GM21737 (cell line): ENCODE measurements around the gene C22orf31.
"Not testable (repeated sequence)": the region's sequence is repeated elsewhere in the genome, so short reads cannot be mapped to it uniquely, and the experiment has no call there.

Experiments used
- ATAC-seq: cut with Tn5 transposase; IDR thresholded peaks from one replicate; pipeline ENCODE4 v1.9.1; 2021; ENCODE audit warnings: mild to moderate bottlenecking, moderate library complexity; ENCODE audit not compliant: unreplicated experiment

The C22orf31 gene

DNA sequence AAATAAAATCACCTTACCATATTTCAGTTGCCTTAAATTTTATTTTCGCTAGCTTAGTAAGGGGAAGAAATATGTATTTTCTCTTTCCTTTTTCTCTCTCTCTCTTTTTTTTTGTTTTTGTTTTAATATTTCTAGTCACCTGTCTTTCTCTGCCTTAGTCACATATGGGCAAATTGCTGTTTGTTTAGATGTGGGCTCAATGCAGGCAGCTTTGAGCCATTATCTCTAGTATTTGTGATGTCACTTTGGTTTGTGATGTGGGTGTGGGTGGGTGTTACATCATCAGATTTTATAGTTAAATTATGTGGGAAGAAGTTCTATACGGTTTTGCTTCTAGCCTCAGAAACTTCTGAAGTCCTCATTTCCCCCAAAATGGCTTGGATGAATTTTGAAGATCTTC lies at the start of gene C22orf31:
TSS of gene C22orf31 (minus strand) at position 59 of the 400 bp plus-strand sequence. CDS start at position 20, 39 bp downstream.
- ATAC-seq: no peak

DNA sequence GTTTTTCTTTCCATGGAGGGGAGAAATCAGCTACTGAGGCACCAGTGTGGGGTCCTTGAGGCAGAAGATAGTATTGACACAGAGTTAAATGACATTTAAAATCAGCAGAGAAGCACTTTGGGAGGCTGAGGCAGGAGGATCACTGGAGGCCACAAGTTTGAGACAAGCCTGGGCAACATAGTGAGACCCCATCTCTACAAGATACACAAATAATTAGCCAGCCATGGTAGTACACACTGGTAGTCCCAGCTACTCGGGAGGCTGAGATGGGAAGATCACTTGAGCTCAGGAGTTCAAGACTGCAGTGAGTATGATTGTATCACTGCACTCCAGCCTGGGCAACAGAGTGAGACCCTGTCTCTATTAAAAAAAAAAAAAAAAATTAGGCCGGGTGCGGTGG lies 49.3 kb upstream of the C22orf31 start:
- ATAC-seq: no peak

DNA sequence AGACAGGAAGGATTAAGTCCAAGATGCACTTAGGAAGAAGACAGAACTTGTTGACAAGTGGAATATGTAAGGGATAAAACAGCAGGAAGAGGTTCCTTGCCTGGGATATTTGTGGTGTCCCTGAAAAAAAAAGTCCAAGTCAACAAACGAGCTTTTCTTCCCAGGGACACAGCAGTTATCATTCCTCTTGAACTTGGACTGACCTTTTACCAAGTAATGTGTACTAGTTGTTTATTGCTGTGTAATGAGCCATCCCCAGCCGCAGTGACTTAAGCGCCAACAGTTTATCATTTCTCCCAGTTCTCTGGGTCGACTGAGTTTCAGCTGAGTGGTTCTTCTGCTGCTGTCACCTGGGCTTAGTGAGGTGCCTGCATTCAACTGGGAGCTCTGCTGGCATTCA lies 48.2 kb upstream of the C22orf31 start:
- no peak for ATAC-seq

DNA sequence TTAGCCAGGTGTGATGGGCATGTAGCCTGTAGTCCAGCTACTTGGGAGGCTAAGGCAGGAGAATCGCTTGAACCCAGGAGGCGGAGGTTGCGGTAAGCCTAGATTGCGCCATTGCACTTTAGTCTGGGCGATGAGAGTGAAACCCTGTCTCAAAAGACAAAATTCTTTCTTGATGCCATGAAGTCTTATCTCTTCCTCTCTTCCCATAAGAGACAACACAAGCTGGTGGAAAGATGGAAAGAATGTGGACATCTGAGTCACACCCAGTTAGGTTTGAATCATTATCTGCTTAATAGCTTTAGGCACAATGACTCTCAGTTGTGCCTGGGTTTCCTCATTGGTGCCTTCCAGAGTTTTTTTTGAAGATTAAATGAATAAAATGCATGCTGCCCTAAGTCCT lies 46.5 kb upstream of the C22orf31 start:
- no peak for ATAC-seq

DNA sequence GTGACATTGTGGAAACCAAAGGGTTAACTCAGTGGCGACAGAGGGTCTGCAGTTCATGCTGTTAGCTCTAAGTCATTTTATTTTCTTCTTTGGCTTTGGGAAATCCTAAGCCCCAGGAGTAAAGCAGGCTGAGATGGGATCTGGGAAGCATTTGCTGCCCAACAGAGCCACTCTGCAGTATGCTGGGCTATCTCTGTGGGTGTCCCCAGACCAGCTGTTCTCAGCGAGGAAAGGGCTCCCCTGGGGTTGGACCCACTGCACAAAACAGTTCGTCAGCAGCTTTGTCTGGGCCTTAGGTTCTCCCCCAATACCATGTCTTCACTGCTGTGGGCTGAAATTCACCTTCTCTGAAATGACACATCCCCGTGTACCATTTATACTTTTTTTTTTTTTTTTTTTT lies 45.2 kb upstream of the C22orf31 start:
- ATAC-seq: no peak

DNA sequence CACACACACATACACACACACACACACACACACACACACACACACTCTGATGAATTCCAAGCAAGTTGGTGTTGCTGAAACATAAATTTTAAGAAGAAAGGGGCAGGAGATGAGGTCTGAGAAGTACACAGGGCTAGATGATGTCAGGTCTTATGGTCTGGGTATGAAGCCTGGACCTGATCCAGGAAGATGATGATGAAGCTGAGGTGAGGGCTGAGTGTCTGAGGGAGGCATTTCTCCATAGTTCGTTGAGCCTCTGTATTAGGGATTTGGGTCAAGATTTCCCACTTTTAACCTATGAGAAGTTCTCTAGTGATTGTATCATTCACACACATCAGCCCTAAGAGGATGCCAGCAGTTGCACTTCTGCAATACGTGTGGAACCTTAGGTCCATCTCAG lies 43.8 kb upstream of the C22orf31 start:
- no peak for ATAC-seq

DNA sequence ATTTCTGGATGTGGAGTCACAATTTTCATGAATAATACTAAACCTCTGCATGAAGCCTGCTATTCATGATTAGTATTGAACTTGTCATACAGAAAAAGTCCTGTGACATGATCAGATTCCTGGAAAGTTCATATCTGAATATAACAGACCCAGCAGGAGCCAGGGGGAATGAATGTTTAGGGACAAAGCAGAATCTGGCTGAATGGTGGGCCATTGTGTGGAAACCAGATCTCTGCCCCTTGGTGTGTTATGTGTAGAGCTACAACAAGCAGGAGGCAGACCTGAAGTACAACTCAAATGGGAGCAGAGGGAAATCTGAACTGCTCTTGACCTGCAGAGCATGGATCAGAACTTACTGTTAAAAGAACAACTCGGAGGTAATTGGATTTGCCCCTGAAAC lies 41.5 kb upstream of the C22orf31 start:
- ATAC-seq: no peak

DNA sequence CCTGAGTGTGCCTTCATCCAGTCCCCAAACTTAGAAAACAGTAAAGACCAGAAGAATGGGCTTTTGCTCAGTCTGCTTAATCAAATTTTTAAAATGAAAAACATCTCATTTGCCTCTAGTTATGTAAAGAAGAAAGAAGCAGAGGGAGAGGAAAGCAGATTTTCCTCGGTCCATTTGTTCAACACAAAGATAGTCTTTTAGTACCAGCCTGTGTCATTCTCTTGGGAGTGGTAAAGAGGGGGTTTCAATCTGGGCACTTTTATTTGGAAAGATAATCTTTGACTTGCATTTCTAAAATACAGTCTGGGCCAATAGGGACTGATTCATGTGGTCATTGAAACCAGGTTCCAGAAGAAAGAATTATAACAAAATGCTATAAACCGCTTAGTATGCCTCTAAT lies 40.7 kb upstream of the C22orf31 start:
- no peak for ATAC-seq

DNA sequence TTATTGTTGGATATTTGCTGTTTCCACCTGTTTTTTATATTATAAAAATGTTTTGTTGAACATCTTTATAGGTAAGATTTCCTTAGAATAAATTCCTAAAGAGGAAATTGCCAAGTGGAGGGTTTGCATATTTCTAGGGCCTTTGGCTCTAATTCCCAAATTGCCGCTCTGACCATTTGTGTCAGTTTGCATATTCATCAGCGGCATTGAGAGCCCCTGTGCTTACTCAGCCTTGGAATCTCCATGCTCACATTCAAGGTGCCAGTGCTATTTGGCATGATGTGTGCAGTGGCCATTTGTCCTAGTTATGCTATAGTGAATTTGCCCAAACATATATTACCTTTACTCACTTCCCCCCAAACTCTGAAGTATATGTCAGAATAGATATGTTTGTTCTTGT lies 36.7 kb upstream of the C22orf31 start:
- ATAC-seq: no peak

DNA sequence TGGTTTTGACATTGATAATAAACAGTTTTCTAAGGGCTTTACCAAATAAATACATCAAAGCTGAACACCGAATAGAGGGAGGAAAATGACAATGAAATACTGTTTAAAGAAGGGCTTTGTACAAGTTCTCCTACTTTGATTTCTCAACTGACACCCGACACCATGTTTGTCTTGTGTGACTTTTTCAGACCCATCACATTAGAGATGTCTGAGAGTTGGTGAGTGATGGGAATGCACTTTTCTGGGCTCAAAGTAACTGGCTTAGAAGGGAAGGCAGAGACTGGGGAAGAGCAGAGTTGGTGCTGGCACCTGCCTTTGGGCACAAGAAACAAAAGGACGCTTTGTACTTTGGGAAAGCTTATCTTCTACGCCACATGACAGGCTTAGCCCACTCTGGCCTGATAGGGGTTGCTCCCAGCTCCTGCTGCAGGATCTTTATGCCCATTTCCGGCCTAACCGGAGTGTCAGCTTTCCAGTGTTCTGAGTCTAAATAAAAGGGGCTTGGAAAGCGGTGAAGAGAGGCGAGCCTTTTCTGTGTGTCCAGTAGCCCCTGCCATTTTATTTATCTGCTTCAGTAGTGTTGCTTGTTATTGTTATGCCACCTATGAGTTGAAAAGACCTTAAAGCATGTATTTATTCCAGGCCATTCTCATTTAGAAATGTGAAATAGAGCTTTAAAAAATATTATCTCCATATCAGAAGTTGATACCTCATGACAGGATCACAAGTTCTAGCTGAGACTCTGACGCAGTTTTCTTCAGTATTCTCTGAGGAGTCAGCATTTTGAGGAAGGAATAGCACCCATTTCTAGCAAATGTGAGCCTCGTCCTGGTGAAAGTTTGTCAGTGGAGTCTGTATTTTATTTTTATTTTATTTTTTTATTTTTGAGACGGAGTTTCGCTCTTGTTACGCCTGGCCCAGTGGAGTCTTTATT lies 35.4 kb upstream of the C22orf31 start:
- ATAC-seq: no peak

DNA sequence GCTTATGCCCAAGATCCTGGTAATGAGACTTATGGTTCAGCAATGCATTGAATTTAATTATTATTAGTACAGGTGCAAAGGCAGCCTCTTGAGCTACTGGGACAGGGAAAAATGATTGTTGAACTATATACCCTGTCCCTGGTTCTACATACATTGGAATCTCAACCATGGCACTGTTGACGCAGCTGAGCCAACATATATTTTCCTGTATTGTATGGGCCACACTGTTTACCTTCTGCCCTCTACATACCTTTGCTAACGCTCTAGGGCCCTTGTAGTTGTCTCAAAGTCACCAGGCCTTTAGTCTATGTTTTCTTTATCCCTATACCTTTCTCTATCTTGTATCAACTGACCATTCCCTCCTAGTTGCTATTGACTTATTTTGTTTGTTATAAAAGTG lies 33.8 kb upstream of the C22orf31 start:
- no peak for ATAC-seq

DNA sequence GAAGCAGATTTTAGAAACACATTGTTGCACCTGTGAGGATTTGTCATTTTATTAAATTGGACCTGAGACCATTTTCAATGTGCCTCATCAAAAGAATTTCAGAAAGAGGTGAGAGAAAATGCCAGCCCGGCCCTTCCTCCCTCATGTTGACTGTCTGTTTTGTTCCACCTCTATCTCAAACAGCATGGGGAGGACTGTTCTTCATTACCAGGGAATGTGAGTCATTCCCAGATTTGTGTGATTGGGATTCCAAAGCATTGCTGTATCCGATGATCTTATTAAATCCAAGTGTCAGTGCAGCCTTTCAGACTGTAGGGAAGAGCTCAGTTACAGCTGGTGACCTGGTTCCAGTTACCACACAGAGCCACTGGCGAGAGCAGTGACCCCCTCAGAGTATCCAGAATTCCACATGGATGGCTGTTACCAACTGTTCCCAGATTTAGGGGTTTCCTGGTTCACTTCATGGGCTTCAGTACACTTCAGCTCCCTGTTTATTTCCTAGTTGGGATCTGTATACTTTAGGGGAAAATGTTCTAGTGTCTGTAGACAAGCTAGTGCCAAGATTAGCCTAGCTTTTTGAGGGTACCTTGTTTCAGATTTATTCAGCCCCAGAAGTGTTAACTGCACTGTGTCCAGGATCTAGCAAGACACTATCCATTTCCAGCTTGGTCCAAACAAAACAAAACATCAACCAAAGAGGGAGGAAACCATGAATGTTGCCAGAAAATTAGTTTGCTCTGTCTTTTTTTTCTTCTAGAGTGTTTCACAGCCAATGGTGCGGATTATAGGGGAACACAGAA lies 32.1 kb upstream of the C22orf31 start:
- ATAC-seq: no peak

DNA sequence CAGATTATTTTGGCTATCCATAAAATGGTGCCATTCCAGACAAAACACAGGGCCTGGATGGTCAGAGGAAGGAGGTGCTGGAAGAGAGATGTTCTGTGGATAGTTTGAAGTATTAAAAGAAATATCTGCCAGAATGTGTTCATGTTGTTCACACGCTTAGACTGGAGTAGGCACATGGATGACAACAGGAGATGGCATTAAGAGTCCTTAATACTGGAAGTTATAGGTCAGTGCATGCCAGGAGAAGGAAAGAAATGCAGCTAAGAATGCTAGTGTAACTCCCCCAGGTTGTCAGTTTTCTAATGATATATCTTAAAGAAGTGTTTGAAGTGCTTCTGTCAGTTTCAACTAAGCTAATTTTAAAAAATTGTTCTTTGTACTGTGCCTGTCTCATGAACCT lies 31.4 kb upstream of the C22orf31 start:
- no peak for ATAC-seq

DNA sequence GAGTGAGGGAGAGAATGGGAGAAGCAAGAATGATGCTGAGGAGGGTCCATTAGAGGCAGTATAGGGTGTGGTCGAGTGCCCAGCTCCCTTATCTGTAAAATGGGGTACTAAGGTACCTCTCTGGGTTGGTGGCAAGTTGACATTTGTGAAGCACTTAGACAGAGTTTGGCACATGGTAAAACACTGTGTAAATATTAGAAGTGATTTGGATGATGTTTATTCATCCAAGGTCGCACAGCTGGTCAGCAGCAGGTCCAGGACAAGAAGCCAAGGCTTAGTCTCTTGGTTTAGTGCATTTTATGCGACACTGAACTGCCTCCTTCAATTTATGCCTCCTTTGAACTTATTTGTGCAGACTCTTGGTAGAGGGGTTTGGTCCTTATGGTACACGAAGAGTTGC lies 30.6 kb upstream of the C22orf31 start:
- ATAC-seq: no peak

DNA sequence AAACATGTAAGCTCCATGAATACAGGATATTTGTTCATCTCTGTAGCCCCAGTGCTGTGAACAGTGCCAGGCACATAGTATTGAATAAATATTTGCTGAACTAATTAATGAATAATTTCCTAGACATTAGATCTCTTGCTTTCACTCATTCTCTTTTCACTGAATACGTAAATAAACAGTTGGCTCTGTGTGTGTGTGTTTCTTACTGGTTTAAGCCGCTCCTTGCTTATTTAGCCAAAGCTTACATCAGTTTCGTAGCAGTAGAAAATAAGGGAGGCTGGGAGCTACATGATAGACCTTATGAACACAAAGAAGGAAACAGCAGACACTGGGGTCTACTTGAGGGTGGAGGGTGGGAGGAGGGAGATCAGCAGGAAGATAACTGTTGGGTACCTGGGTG lies 28.4 kb upstream of the C22orf31 start:
- no peak for ATAC-seq

DNA sequence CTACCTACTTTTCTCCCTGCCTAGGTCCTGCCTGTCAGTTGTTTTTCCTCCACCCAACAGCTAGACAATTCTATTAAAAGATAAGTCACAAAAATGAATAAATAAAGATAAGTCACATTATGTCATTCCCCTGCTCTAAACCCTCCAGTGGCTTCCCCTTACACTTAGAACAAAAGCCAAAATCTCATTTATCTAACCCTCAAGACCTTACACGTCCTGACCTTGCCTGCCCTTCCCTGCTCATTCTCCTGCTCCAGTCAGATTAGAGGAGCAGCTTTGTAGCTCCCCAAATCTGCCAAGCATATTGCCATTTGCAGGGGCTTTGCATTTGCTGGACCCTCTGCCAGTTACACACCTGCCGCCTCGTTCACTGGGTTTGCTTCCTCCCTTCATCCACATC lies 27.9 kb upstream of the C22orf31 start:
- no peak for ATAC-seq

DNA sequence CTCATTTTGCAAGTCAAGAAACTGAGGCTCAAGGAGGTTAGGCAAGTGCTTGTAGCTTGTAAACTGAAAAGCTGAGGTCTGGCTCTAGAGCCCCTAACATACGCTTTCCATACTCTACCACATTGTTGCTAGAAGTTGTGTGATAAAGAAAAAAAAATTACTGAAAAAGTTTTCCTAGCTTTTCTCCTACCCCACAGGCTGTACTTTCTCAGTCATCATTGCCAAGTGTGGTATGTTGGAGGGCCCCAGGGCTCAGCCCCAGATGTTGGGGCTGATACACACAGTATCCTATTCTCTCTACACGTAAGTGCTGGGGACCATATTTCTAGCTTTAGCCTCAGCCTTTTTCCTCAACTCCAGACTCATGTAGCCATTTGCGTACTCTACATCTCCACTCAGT lies 27.2 kb upstream of the C22orf31 start:
- no peak for ATAC-seq

DNA sequence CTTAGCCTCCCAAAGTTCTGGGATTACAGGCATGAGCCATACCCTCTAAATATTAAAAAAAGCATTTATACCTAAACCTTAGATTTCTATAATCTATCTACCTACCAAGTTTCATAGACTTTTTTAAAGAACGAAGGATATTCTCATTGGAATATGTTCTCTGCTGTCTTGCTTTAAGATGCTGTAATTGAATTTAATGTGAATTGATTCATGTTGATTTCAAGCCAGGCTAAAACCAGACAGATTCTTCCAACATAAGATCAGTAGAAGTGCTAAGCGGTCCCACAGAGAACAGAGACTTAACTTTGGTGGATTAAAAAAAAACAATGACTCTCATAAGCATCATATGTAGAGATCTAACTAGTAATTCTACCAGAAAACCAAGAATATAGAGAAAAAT lies 25.4 kb upstream of the C22orf31 start:
- ATAC-seq: no peak

DNA sequence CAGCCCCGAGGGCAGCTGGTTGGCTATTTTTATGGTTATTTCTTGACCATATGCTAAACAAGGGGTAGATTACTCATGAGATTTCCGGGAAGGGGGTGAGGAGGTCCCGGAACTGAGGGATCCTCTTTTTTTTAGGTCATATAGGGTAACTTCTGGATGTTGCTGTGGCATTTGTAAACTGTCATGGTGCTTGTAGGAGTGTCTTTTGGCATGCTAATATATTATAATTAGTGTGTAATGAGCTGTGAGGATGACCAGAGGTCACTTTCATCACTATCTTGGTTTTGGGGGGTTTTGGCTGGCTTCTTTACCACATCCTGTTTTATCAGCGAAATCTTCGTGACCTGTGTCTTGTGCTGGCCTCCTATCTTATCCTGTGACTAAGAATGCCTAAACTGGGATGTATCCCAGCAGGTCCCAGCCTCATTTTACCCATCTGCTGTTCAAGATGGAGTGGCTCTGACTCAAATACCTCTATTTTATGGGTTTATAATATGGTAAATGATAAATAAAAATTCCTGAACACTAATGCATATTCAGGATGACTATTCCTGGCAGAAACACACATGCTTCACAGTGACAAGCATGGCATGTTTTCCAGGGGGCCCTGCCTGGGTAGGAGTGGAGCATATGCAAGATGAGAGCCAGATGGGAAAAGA lies 22.4 kb upstream of the C22orf31 start:
- ATAC-seq: no peak

DNA sequence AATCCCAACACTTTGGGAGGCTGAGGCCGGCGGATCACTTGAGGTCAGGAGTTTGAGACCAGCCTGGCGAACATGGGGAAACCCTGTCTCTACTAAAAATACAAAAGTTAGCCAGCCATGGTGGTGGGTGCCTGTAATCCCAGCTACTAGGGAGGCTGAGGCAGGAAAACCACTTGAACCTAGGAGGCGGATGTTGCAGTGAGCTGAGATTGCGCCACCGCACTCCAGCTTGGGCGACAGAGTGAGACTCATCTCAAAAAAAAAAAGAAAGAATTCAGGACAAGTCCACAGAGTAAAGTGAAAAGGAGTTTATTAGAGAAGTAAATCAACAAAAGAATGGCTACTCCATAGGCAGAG lies 21.9 kb upstream of the C22orf31 start:
- ATAC-seq: not testable (repeated sequence)

DNA sequence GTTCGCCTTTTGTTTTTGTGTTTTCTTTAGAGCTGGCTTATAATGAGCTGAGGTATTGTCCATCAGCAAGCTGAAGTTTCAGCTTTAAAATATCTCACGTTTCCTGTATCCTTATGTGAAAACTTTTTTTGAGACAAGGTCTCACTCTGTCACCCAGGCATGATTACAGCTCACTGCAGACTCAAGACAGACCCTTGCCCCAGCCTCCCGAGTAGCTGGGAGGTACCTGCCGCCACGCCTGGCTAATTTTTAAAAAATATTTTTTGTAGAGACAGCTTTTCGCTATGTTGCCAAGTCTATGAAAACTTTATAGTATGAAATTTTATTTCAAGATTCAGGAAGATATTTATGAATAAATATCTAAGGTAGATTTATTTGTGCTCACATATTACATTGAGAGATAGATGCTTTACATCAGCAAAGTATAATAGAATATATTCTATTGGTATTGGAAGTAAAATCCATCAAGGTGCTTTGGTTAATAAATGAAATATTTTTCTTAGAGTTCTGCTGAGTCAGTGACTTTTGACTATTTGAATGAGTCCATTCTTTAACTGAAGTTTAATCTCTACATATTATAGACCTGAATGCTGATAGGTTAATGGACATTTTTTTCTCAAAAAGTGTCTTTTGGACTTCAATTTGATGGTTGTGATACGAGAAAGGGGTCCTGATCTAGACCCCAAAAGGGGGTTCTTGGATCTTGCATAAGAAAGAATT lies 21.4 kb upstream of the C22orf31 start:
- ATAC-seq: no peak
